Right cardiac atrium (tissue), 5 donors: Measurements from ENCODE around the gene MFAP2. TPM values are rescaled to one million over a fixed set of nuclear protein-coding genes. Genes with fewer than 3 reads are reported as not detected.

Source experiments
- ATAC-seq, 2 donors: fragments of 200-7000 bp; cut with Tn5 transposase; one replicate each; pipeline versions ENCODE4 v1.8.0 to v1.9.1; 2020; ENCODE audit warnings: moderate library complexity in 2 of 2, mild to moderate bottlenecking in 1 of 2
- DNase-seq, 3 donors: peaks; one replicate each; pipeline ENCODE4 v3.0.0-alpha.2; 2020
- H3K27ac ChIP-seq: one replicate; pipeline ENCODE4 v1.5.1; 2013; ENCODE audit warnings: mild to moderate bottlenecking, low read length, control low read depth, moderate library complexity
- H3K27me3 ChIP-seq: one replicate; pipeline ENCODE4 v1.6.1; 2013; ENCODE audit not compliant: control insufficient read depth, insufficient read depth
- H3K4me1 ChIP-seq: one replicate; pipeline ENCODE4 v1.6.1; 2013; ENCODE audit warnings: low read length; ENCODE audit not compliant: control insufficient read depth, insufficient read depth
- H3K4me3 ChIP-seq: one replicate; pipeline ENCODE4 v1.5.1; 2013; ENCODE audit warnings: low read length, control low read depth
- H3K9me3 ChIP-seq: one replicate; pipeline ENCODE4 v1.6.1; 2013; ENCODE audit warnings: low read length; ENCODE audit not compliant: control insufficient read depth
- WGBS: extraction: QIAGEN DNeasy Blood & Tissue Kit; methylation state at CpG from one replicate; pipeline ENCODE4 v1.1.7; 2013; 5-methylcytosine and 5-hydroxymethylcytosine counted together
- intact Hi-C, 4 donors: fragments of 100-400 bp; cut with DNase I; formaldehyde crosslinking; loops; one replicate each; pipeline versions ENCODE4 v1.11.0 to v1.14.0; 2022 to 2023
- polyA plus RNA-seq: library from polyadenylated mRNA; stranded (reverse); fragments of 200-250 nt; gene quantifications from one replicate; pipeline ENCODE4 v1.2.3, GENCODE V29; 2013
- total RNA-seq, 4 donors: library from RNA; stranded (reverse); fragmentation: NEBNext Ultra II Directional; extraction: Animal tissue kit (Norgen Biotek cat#: 25700); gene quantifications; one replicate each; pipeline ENCODE4 v1.2.1, GENCODE V29; 2021
- donor health status: healthy with polysubstance abuse.
- donor health status: DM: no; HTN: yes; CAD: no.
- donor health status: DM: no; HTN: no; CAD: no.
- donor health status: DM: no; HTN: yes; CAD: no; lungs with severe emphysema.
- donor health status: DM: yes; HTN: yes; CAD: no.

MFAP2 gene
- total and polyA plus RNA-seq, 5 donors = 3.2 to 11.6 (median 6.2) TPM

GRCh38 chr1:16926491-16927073 is 53.8 kb downstream of the MFAP2 start:
- Histone ChIP-seq H3K4me1 (no peaks in the 10 kb centered on the region), H3K27ac (no peak overlapping the region), H3K27me3 (no peaks in the 10 kb centered on the region), H3K4me3 (no peak overlapping the region), H3K9me3 (no peaks in the 10 kb centered on the region)
- peak in 1 of 3 donors; percentile 40 for DNase-seq
- intact Hi-C loops = no loop called here
- ATAC-seq = no peak
- 66% methylated on average over 10 of the region's 10 CpGs for WGBS

- intact Hi-C loops = no loop called here
- H3K9me3 ChIP-seq = no peaks in the 10 kb centered on the region
- no peaks in the 10 kb centered on the region for H3K4me1 ChIP-seq
- DNase-seq (peak in 1 of 3 donors; percentile 67), ATAC-seq (no peak)
- no peak overlapping the region for H3K27ac ChIP-seq
- no peak overlapping the region for H3K4me3 ChIP-seq
- 90% methylated on average over 13 of the region's 13 CpGs for WGBS
- H3K27me3 ChIP-seq = no peaks in the 10 kb centered on the region
Observed at GRCh38 chr1:16925635-16926490, 54.6 kb downstream of the MFAP2 start.

GRCh38 chr1:16924919-16925477 is 55.4 kb downstream of the MFAP2 start:
- ATAC-seq (no peak), DNase-seq (peak in 1 of 3 donors; percentile 61)
- WGBS = 93% methylated on average over 13 of the region's 13 CpGs
- no peaks in the 10 kb centered on the region for H3K27me3 ChIP-seq
- no peak overlapping the region for H3K27ac ChIP-seq
- no peaks in the 10 kb centered on the region for H3K4me1 ChIP-seq
- intact Hi-C loops = no loop called here
- no peak overlapping the region for H3K4me3 ChIP-seq
- no peaks in the 10 kb centered on the region for H3K9me3 ChIP-seq

Other genes with a start within 250 kb of the MFAP2 start
- 1,000 to 10,000 TPM; 3,675 to 8,578 (median 7,073) TPM for gene RNU1-4, start 240.1 kb downstream of the MFAP2 start, total RNA-seq
- gene RNU1-4, start 240.1 kb downstream of the MFAP2 start, polyA plus RNA-seq = not detected
- 1,000 to 10,000 TPM; 3,675 to 8,578 (median 7,073) TPM for gene RNU1-2, start 84.6 kb downstream of the MFAP2 start, total RNA-seq
- gene RNU1-2, start 84.6 kb downstream of the MFAP2 start, polyA plus RNA-seq = not detected
- 10 to 100 TPM in 3 of 4 donors, 1 to 10 TPM in 1; 6.7 to 11.9 (median 10.8) TPM for gene CROCC, start 58.7 kb downstream of the MFAP2 start, total RNA-seq
- gene CROCC, start 58.7 kb downstream of the MFAP2 start, polyA plus RNA-seq = 14.6 TPM
- gene ATP13A2, start 31.3 kb upstream of the MFAP2 start, total RNA-seq = 10 to 100 TPM; 12.9 to 15.1 (median 14.3) TPM
- 10.3 TPM for gene ATP13A2, start 31.3 kb upstream of the MFAP2 start, polyA plus RNA-seq
- 100 to 1,000 TPM; 209 to 255 (median 239) TPM for gene SDHB, start 73.4 kb upstream of the MFAP2 start, total RNA-seq
- 311 TPM for gene SDHB, start 73.4 kb upstream of the MFAP2 start, polyA plus RNA-seq
- under 1 TPM; 0.17 to 0.68 (median 0.31) TPM for gene PADI2, start 138.8 kb upstream of the MFAP2 start, total RNA-seq
- 0.07 TPM for gene PADI2, start 138.8 kb upstream of the MFAP2 start, polyA plus RNA-seq
- not detected for gene PADI1, start 224.5 kb upstream of the MFAP2 start, total RNA-seq
- gene PADI1, start 224.5 kb upstream of the MFAP2 start, polyA plus RNA-seq = not detected